Esophagus (tissue), 2 donors: Measurements from ENCODE around the gene KRT6B. TPM values are rescaled to one million over a fixed set of nuclear protein-coding genes. Genes with fewer than 3 reads are reported as not detected.
"Not testable (repeated sequence)": the region's sequence is repeated elsewhere in the genome, so short reads cannot be mapped to it uniquely, and the experiment has no call there.

Source experiments
- H3K27ac ChIP-seq, 2 donors: one replicate each; pipeline ENCODE4 v1.5.1; 2013; ENCODE audit warnings: low read depth in 2 of 2, mild to moderate bottlenecking in 2 of 2, inconsistent platforms in 1 of 2, low read length in 1 of 2, moderate library complexity in 1 of 2
- H3K27me3 ChIP-seq, 2 donors: one replicate each; pipeline ENCODE4 v1.6.1; 2013; ENCODE audit warnings: low read length in 2 of 2, control low read depth in 1 of 2, mild to moderate bottlenecking in 1 of 2; ENCODE audit not compliant: insufficient read depth in 2 of 2, control insufficient read depth in 1 of 2
- H3K36me3 ChIP-seq, 2 donors: one replicate each; pipeline ENCODE4 v1.6.1; 2013; ENCODE audit warnings: low read length in 1 of 2; ENCODE audit not compliant: control insufficient read depth in 2 of 2, insufficient read depth in 2 of 2
- H3K4me1 ChIP-seq, 2 donors: one replicate each; pipeline ENCODE4 v1.6.1; 2013; ENCODE audit warnings: low read length in 1 of 2; ENCODE audit not compliant: control insufficient read depth in 2 of 2, insufficient read depth in 2 of 2
- H3K4me3 ChIP-seq, 2 donors: one replicate each; pipeline ENCODE4 v1.5.1; 2013; ENCODE audit warnings: low read length in 2 of 2, mild to moderate bottlenecking in 2 of 2, low read depth in 1 of 2, moderate library complexity in 1 of 2
- H3K9me3 ChIP-seq, 2 donors: one replicate each; pipeline ENCODE4 v1.6.1; 2013; ENCODE audit warnings: mild to moderate bottlenecking in 2 of 2, low read depth in 1 of 2, low read length in 1 of 2, moderate library complexity in 1 of 2; ENCODE audit not compliant: control insufficient read depth in 2 of 2, insufficient read depth in 1 of 2
- WGBS, 2 donors: extraction: QIAGEN DNeasy Blood & Tissue Kit; methylation state at CpG; one replicate each; pipeline ENCODE4 v1.1.7; 2013; 5-methylcytosine and 5-hydroxymethylcytosine counted together
- polyA plus RNA-seq, 2 donors: library from polyadenylated mRNA; stranded (reverse); fragments of 200-250 nt; gene quantifications; one replicate each; pipeline ENCODE4 v1.2.3, GENCODE V29; 2013
- donor health status: healthy with polysubstance abuse.
- donor health status: Bipolar disorder and iron deficiency.

The KRT6B gene
- polyA plus RNA-seq, 2 donors = 106 to 453 TPM

DNA sequence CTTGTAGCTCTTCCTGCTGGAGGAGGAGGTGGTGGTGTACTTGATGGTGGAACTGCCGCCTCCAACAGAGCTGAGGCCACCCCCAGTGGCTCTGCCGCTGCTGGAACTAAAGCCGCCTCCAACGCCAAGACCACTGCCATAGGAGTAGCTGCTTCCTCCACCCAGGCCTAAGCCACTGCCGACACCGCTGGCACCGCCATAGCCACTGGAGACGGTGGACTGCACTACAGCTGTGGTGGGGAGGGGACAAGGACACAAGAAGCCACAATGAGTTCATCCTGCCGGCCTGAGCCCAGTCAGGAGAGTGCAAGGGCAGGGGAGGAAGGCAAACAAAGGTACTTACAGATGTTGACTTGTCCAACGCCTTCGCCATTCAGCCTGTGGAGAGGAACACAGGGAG, 4.8 kb downstream of the KRT6B start:
- WGBS, 2 donors = 91 to 93% methylated on average over 11 of the region's 11 CpGs
- H3K36me3 ChIP-seq, H3K9me3 ChIP-seq, H3K27ac ChIP-seq, H3K27me3 ChIP-seq, H3K4me1 ChIP-seq, H3K4me3 ChIP-seq: not testable (repeated sequence)

- peaks cover 0 to 6% of the 10 kb centered on the region in 2 donors for H3K4me1 ChIP-seq
- peaks cover 0 to 5% of the 10 kb centered on the region in 2 donors for H3K36me3 ChIP-seq
- 82 to 86% methylated on average over 6 of the region's 6 CpGs for WGBS, 2 donors
- no peak overlapping the region for H3K27ac ChIP-seq
- no peak overlapping the region for H3K4me3 ChIP-seq
- H3K27me3 ChIP-seq = no peaks in the 10 kb centered on the region
- no peaks in the 10 kb centered on the region for H3K9me3 ChIP-seq
These were observed 5.4 kb downstream of the KRT6B start for GRCh38 chr12:52446367-52447045.

- no peaks in the 10 kb centered on the region for H3K27me3 ChIP-seq
- H3K9me3 ChIP-seq = no peaks in the 10 kb centered on the region
- peaks cover 0 to 6% of the 10 kb centered on the region in 2 donors for H3K4me1 ChIP-seq
- H3K4me3 ChIP-seq = no peak overlapping the region
- H3K27ac ChIP-seq = no peak overlapping the region
- H3K36me3 ChIP-seq = peaks cover 0 to 5% of the 10 kb centered on the region in 2 donors
- 55 to 68% methylated on average over 3 of the region's 3 CpGs for WGBS, 2 donors
These were observed 6.1 kb downstream of the KRT6B start for GRCh38 chr12:52445876-52446275.

DNA sequence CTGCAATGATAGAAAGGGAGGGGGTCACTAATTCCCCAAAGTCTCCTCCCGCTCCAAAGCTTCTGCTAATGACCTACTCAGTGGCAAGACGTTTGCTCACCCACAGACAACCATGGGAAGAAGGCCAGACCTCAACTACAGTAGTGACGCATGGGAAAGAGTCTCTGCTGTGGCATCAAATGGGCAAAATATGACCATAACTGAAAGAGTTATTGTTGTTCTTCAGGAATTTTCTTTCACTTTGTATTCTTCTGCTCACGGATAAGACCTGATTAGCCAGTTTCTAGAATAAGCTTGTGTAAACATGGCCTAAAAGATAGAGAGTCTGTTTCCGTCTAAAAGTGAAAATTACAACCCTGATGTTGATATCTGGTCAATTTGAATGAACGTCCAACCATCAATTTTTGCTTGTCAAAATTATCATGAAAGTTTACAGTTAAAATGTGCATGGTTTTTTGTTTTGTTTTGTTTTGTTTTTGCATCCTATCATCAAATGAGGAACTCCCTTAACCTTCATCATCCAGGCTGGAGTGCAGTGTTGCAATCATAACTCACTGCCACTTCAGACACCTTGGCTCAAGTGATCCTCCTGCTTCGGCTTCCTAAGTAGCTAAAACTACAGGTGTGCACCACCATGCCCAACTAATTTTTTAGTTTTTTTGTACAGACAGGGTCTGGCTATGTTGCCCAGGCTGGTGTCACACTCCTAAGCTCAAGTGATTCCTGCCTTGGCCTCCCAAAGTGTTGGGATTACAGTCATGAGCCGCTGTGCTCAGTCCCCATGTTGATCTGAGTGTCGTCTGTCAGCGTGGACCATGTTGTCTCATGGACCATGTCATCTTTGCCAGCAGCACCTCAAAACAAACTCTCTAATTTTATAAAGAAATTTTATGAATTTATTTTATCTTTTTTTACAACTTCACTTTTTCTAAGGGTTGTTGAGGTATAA, 7.0 kb downstream of the KRT6B start:
- Histone ChIP-seq H3K36me3 (peaks cover 0 to 5% of the 10 kb centered on the region in 2 donors), H3K27ac (peak overlapping the region; percentile 23 to 50), H3K4me3 (no peak overlapping the region), H3K4me1 (peaks cover 0 to 11% of the 10 kb centered on the region in 2 donors), H3K9me3 (no peaks in the 10 kb centered on the region), H3K27me3 (no peaks in the 10 kb centered on the region)
- 53 to 58% methylated on average over 10 of the region's 10 CpGs for WGBS, 2 donors

DNA sequence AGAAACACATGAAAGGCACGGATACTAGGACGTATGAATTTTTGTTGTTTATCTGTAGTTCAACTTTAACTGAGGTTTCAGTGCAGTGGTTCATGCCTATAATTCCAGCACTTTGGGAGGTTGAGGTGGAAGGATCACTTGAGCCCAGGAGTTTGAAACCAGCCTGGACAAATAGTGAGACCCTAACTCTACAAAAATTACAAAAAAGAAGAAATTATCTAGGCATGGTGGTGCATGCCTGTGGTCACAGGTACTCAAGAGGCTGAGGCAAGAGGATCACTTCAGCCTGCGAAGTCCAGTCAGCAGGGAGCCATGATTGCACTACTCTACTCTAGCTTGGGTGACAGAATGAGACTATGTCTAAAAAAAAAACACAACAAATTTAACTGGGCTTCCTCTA, 8.0 kb downstream of the KRT6B start:
- Histone ChIP-seq H3K4me3 (no peak overlapping the region), H3K36me3 (peaks cover 0 to 5% of the 10 kb centered on the region in 2 donors), H3K27ac (peak overlapping the region in 1 of 2 donors; percentile 34), H3K4me1 (peaks cover 4 to 17% of the 10 kb centered on the region in 2 donors), H3K27me3 (no peaks in the 10 kb centered on the region), H3K9me3 (no peaks in the 10 kb centered on the region)
- 86 to 94% methylated on average over 3 of the region's 3 CpGs for WGBS, 2 donors

DNA sequence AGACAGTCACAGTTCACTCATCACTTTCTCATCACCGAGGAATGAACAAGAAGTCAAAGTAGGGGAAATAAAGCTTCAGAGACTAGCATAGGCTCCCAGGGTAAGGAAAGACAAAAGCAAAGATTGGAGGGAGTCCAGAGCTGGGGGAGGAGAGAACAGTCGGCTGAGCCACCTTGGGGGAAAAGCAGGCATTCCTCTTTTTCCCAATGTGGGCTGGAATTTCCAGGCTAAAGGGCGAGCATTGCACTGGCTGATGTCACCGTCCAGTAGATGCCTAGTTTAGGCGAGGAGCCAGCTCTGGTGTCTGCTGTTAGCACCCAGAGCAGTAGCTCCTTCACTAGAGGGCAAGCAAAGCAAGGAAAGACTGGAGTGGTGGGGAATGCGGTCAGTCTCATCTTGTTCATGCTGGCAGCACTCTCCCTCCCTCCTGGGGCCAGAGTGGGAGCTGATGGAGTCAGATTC, 9.3 kb downstream of the KRT6B start:
- no peak overlapping the region for H3K4me3 ChIP-seq
- H3K9me3 ChIP-seq = no peaks in the 10 kb centered on the region
- H3K27me3 ChIP-seq = no peaks in the 10 kb centered on the region
- H3K36me3 ChIP-seq = no peaks in the 10 kb centered on the region
- WGBS, 2 donors = 39 to 44% methylated on average over 6 of the region's 6 CpGs
- peaks cover 4 to 20% of the 10 kb centered on the region in 2 donors for H3K4me1 ChIP-seq
- no peak overlapping the region for H3K27ac ChIP-seq

- Histone ChIP-seq H3K27me3 (no peaks in the 10 kb centered on the region), H3K36me3 (no peaks in the 10 kb centered on the region), H3K4me1 (peaks cover 4 to 25% of the 10 kb centered on the region in 2 donors), H3K4me3 (no peak overlapping the region), H3K9me3 (no peaks in the 10 kb centered on the region), H3K27ac (peak overlapping the region; percentile 74 to 89)
- WGBS, 2 donors = 45 to 46% methylated on average over 9 of the region's 9 CpGs
These were observed 10.5 kb downstream of the KRT6B start for GRCh38 chr12:52441320-52441911.

DNA sequence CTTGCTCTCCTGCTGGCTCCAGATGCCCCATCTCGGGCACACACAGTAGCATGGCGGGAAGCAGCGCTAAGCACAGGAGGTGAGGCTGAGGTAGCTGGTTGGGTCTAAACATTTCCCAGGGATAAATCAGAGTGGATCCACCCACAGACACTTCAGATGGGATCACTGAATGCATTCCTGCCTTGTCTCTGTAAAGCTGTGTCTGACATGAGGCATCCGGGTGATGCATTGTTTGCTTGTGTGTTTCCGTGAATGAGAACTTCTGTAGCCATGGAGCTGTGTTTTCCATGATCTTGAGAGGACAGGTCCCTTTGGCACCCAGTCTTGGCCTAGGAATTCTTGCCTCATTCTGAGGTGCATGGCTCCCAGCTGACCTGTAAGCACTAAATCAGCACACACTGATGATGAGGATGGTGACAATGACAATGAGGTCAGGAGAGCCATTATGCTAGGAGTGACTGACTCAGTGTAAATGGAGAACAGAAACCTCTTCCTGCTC, 11.1 kb downstream of the KRT6B start:
- H3K9me3 ChIP-seq = no peaks in the 10 kb centered on the region
- H3K27me3 ChIP-seq = no peaks in the 10 kb centered on the region
- H3K36me3 ChIP-seq = no peaks in the 10 kb centered on the region
- peak overlapping the region; percentile 74 to 89 for H3K27ac ChIP-seq
- 53 to 61% methylated on average over 5 of the region's 5 CpGs for WGBS, 2 donors
- no peak overlapping the region for H3K4me3 ChIP-seq
- peaks cover 4 to 26% of the 10 kb centered on the region in 2 donors for H3K4me1 ChIP-seq

GRCh38 chr12:52439845-52440244, 12.1 kb downstream of the KRT6B start:
- Histone ChIP-seq H3K9me3 (no peaks in the 10 kb centered on the region), H3K27ac (peak overlapping the region in 1 of 2 donors; percentile 65), H3K4me1 (peaks cover 4 to 26% of the 10 kb centered on the region in 2 donors), H3K27me3 (no peaks in the 10 kb centered on the region), H3K36me3 (no peaks in the 10 kb centered on the region), H3K4me3 (no peak overlapping the region)
- 45 to 56% methylated on average over 2 of the region's 2 CpGs for WGBS, 2 donors
